HG03095 (cell line): Measurements from ENCODE around the gene GGA2.
A peak's percentile ranks its signal among the peaks of the same experiment; 100 is the strongest.
"Not testable (repeated sequence)": the region's sequence is repeated elsewhere in the genome, so short reads cannot be mapped to it uniquely, and the experiment has no call there.

Experiments
- ATAC-seq: cut with Tn5 transposase; IDR thresholded peaks from one replicate; pipeline ENCODE4 v1.9.1; 2021; ENCODE audit warnings: moderate library complexity; ENCODE audit not compliant: unreplicated experiment

Gene GGA2, protein sequence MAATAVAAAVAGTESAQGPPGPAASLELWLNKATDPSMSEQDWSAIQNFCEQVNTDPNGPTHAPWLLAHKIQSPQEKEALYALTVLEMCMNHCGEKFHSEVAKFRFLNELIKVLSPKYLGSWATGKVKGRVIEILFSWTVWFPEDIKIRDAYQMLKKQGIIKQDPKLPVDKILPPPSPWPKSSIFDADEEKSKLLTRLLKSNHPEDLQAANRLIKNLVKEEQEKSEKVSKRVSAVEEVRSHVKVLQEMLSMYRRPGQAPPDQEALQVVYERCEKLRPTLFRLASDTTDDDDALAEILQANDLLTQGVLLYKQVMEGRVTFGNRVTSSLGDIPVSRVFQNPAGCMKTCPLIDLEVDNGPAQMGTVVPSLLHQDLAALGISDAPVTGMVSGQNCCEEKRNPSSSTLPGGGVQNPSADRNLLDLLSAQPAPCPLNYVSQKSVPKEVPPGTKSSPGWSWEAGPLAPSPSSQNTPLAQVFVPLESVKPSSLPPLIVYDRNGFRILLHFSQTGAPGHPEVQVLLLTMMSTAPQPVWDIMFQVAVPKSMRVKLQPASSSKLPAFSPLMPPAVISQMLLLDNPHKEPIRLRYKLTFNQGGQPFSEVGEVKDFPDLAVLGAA

DNA sequence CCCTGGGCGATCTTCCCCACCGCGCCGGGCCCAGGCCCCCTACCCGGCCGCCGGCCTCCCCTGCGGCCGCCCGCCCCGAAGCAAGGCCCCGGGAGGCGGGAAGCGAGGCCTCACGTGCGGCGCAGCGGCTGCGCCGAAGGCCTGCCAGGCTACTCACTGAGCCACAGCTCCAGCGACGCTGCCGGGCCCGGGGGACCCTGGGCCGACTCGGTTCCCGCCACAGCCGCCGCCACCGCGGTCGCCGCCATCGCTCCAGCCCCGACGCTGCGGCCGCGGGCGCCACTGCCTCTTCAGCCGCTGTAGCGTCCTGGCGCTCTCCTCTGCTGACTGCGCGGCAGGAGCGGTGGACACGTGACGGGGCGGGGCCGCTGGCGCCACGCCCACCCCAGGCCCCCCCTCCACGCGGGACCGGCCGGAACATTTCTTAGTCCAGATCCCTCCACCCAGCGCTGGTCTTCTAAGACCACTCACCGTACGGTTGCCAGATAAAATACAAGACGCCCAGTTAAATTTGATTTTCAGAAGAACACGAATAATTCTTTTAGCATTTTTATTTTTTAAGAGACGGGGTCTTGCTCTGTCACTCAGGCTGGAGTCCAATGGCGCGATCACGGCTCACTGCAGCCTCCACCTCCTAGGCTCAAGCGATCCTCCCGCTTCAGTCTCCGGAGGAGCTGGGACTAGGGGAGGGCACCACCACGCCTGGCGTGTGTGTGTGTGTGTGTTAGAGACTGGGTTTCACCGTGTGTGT is at the start of gene GGA2:
GGA2 (minus strand) TSS at position 331 of the 751 bp plus-strand sequence; CDS start at position 248, 83 bp downstream.
- peak; percentile 64 for ATAC-seq

DNA sequence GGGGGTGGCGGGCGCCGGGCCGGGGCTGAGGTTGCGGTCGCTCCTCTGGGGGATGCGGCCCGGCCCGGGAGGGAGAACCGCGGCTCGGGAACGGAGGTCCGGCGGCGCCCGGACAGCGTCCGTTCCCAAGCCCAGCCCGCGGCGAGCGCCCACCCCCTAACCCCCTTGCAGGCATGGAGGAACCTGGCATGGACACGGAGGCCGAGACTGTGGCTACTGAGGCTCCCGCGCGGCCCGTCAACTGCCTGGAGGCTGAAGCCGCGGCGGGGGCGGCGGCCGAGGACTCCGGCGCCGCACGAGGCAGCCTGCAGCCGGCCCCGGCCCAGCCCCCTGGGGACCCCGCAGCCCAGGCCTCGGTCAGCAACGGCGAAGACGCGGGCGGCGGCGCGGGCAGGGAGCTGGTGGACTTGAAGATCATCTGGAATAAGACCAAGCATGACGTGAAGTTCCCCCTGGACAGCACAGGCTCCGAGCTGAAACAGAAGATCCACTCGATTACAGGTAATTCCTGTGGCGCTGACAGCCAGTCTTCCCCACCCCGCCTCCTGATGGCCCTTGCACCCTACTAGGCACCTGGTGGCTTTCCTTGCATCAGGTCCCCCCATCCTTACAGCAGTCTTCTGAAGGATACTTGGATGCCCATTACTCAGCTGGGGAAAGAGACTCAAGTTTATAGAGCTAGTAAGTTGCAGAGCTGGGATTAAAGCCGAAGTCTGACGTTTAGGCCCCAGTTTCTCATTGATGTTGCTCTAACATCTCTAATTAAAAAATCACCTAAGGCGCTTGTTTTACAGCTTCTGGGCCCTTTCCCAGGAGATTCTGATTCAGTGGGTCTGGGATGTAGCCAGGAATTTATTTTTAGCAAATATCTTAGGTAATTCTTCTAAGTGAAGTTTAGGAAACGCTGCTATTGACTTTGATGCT is 47.7 kb upstream of the GGA2 start:
- peak; percentile 0 for ATAC-seq

DNA sequence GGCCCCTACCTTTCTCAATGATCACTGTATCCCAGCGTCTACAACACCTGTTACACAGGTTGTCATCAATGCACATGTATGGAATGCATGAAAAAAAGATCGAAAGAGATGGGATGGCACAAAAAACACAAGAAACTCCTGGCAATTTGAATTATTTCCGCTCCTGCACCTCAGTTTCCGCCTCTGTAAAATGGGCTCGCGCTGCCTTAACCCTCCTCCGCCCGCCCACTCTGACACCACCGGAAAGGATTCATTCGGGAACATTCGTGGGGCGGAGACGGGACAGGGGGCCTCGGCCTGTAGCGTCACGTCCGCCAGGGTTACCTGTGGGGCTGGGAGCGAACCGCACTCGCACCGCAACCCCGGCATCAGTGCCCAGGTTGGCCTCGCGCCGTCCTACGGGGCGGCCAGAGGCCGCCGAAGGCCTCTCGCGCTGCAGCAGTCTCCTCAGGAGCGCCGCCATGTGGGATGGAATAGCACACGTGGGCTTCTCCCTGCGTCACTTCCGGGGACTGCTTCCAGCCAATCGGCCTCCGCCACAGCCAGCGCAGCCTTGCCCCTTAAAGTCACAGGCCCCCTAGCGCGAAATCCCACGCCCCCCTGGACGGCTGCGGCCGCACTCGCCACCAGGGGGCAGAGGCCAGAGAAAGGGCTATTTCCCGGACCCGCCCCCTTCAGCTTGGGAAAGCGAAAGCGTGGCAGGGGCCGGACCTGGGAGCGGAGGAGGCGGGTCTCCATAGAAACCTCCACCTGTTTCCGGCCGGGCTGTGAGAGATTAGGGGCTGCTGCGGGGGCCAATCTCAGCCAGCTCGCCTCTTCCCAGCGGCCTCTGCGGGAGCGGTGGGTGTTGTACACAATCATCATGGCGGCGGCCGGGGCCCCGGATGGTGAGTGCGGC is 46.8 kb upstream of the GGA2 start, which contains the start of the genes EARS2 and UBFD1:
EARS2 (minus strand) TSS at position 470 of the 898 bp plus-strand sequence; CDS start at position 463, 7 bp downstream.
UBFD1 (plus strand) TSS at position 847 of the 898 bp plus-strand sequence; CDS start at position 863, 16 bp downstream.
- peak; percentile 85 for ATAC-seq

DNA sequence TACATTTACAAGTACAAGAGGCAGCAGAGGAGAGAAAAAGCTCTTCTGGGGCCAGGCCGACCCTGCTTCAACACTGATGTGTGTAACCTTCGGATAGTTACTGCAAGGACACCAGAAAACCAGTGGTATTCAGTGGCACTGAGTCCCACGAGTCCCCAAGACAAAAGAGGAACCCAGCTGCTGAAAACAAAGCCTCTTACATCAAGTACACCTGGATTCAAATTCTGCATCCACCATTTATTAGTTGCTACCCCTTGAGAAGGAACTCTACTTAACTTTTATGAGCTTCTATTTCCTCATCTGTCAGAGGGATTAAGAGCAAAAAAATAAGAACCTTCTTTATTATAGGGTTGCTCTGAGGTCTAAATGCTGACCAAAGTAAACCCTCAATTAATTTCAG is 44.2 kb upstream of the GGA2 start:
- ATAC-seq = no peak

DNA sequence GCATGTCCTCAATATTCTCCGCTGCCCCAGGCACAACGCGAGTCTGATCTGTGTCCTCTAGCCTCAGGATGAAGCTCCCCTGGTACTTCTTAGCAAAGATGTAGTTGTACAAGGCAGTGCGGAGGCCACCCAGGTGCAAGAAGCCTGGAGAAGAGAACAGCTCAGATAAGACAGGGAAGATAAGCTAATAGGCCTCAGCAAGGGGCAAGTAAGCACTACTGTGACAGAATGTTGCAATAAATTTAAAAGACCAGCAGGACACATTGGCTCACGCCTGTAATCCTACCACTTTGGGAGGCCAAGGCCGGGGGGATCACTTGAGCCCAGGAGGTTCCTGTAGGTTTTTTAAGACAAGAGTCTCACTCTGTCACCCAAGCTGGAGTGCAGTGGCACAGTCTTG is 41.9 kb upstream of the GGA2 start:
- ATAC-seq = no peak

DNA sequence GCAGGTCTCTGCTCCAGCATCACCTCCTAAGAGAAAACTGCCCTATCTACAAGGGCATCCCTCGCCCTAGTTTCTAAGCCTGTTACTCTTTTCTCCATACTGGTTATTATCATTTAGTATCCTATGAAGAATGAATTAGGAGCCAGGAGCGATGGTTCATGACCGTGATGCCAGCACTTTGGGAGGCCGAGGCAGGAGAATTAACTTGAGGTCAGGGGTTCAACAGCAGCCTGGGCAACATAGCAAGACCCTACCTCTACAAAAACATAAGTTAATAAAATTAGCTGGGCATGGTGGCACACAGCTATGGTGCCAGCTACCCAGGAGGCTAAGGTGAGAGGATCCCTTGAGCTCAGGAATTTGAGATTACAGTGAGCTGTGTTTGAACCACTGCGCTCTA is 39.6 kb upstream of the GGA2 start:
- no peak for ATAC-seq

DNA sequence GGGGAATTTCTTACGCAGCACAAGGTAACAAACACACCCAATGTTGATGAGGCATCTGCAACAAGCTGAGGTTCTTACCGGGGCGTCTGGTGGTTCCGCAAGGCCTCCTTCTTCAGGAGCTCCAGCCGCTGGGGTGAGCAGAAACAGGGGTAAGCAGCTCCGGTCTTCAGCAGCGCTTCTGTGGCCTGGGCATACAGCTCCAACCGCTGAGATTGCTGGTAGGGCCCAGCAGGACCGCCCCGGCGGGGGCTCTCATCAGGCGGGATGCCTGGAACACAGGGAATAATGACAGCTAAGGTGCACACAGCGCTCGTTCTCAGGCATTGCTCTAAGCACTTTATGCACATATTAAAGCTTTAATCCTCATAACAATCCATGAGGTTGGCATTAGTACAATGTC is 34.1 kb upstream of the GGA2 start:
- ATAC-seq = no peak

DNA sequence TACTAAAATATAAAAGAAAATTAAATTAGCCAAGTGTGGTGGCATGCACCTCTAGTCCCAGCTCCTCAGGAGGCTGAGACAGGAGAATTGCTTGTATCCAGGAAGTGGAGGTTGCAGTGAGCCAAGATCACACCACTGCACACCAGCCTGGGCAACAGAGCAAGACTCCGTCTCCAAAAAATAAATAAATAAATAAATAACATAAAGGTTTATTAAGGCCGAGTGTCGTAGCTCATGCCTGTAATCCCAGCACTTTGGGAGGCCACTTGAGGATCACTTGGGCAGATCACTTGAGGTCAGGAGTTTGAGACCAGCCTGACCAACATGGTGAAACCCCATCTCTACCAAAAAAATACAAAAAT is 30.5 kb upstream of the GGA2 start:
- ATAC-seq = not testable (repeated sequence)

DNA sequence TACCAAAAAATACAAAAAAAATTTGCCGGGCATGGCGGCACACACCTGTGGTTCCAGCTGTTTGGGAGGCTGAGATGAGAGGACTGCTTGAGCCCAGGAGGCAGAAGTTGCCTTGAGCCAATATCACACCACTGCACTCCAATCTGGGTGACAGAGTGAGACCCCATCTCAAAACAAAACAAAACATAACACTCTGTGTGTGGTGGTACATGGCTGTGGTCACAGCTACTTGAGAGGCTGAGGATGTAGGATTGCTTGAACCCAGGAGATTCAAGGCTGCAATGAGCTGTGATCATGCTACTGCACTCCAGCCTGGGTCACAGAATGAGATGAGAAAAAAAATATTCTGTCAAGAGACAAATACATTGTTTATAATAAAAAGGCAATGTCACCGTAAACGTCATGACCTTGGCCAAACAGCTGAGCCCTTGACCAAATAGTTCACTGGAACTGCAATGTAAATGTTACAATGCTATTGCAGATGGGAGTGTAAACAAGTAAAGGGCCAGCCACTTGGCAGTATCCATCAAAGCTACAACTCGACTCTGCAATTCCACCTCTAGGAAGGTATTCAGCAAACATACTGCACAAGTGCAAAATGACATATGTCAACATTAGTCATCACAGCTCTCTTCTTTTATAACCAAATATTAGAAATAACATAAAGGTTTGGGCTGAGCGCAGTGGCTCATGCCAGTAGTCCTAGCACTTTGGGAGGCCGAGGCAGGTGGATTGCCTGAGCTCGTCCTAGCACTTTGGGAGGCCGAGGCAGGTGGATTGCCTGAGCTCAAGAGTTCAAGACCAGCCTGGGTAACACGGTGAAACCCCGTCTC is 29.9 kb upstream of the GGA2 start:
- ATAC-seq = no peak

DNA sequence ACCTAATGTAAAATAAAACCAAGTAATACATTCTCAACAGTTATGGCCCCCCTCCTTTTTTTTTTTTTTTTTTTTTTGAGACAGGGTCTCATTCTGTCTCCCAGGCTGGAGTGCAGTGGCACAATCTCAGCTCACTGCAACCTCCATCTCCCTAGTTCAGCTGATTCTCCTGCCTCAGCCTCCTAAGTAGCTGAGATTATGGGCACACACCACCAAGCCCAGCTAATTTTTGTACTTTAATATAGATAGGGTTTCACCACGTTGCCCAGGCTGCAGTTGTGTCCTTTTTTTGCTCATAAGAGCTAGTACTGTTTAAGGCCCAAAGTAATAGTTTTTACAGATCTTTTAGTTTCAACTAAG is 28.6 kb upstream of the GGA2 start:
- ATAC-seq = no peak

DNA sequence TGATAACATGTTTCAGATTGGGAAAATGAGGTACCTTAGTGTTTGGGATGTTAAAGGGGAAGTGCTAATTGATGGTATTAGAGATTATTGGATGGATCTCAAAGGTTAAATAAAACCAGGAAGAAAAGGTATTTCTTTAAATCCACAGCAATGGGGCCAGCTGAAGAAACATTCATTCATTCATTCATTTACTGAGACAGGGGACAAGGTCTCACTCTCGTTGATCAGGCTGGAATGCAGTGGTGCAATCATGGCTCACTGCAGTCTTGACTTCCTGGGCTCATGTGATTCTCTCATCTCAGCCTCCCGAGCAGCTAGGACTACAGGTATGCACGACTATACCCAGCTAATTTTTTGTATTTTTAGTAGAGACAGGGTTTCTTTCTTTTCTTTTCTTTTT is 27.1 kb upstream of the GGA2 start:
- ATAC-seq = no peak

DNA sequence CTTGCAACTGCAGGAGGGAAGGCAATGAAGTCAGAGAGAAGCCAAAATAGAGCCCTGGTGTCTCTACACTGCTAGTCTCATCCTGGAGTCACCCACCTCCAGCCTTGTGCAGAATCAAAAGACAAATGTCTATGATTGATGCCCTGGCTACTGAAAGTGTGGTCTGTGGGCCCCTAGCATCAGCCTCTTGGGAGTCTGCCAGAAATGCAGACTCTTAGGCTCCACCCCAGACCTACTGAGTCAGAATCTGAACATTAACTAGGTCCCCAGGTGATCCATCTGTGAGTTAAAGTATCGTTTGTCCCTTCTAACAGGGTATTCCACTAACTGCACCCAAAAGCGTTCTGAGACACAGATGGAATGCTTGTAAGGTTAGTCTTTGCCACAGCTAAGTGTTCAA is 25.6 kb upstream of the GGA2 start:
- no peak for ATAC-seq

DNA sequence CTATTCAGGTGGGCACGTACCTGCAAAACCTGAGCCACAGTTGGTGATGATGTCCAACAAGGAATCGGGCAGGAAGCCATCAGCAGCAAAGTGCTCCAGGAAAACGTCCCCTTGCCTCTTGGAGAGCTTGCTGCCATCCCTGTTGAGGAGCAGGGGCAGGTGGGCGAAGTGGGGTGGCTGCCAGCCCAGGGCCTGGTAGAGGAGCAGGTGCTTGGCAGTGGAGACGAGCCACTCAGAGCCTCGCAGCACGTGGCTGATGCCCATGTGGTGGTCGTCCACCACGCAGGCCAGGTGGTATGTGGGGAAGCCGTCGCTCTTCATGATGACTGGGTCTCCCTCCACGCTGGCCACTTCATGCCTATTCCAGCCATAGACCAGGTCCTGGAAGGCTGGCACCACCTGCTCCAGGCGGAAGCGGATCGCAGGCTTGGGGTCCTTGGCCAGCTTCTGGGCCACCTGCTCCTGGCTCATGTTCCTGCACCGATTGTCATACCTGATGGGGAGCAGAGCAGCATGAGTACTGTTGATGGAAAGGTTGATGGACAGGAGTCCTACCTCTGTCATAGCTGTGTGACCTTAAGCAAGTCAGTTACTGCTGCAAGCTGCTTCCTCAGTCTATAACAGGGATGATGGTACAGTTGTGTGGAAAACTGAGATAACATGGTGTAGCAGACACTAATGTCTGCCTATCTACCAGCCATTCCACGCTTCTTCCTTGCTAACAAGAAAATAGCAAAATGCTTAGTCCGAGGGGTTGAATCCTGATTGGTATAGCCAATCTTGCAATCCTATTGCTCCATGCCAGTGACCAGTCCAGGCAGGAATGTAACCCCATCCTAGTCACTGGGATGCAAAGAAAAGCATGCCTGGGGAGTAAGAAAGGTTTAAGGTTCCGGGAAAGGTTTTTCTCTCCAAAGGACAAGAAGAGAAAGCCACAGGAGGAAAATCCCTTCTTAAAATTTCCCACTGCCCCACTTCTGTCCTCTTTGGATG is 24.9 kb upstream of the GGA2 start:
- no peak for ATAC-seq

DNA sequence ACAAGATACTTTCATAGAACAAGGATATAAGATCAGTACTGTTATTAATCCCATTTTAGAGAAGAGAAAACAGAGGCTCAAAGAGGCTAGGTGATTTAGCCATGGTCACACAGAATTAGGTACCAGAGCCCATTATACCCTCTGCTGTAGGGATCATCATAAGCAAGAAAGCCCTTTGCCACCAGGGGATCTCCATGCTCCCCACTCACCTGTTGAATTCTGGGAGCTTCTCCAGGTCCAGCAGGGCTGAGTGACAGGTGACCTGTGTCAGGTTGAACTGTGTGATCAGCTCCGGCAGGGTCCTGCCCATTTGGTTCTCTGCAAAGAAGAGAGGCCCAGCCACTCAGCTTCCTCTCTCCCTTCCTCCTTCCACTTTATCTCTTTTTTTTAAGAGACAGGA is 22.2 kb upstream of the GGA2 start:
- ATAC-seq = no peak

DNA sequence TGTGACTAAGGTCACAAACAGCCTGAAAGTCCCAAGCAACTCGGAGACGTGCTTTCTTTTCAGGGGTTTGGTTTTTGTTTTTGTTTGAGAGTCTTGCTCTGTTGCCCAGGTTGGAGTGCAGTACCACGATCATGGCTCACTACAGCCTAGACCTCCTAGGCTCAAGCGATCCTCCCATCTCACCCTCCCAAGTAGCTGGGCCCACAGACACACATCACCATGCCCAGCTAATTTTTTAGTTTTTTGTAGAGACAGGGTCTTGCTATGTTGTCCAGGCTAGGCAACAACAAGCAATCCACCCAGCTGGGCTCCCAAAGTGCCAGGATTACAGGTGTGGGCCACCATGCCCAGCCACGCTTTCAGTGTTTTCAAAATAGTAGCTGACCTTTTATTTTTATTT is 19.8 kb upstream of the GGA2 start:
- ATAC-seq = no peak

DNA sequence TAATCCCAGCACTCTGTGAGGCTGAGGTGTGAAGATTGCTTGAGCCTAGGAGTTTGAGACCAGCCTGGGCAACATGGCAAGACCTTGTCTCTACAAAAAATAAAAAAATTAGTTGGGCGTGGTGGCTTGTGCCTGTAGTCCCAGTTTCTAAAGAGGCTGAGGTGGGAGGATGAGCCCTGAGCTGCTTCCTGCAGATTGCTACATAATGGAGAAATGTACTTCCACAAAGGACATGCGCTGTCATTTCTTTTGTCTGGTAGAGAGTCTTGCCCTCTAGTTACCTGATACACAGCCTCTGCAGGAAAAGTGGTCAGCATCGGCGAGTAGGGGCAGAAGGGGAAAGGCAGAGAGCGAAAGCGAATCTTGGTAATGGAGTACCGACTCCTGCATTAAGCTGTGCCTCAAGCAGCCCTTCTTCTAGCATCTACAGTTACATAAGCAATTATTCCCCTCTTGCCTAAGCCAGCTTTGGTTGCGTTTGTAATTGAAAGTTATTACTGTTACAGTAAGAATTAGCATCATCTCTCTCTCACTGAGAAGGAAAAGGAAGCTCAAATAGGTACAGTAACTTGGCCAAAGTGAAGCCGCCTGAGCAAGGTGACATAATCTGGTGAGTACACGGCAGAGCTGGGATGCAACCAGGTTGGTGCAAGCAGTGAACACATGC is 18.5 kb upstream of the GGA2 start:
- no peak for ATAC-seq
